Myocyte (in vitro differentiated cells): Measurements from ENCODE around the gene CALCB. TPM values are rescaled to one million over a fixed set of nuclear protein-coding genes. Genes with fewer than 3 reads are reported as not detected.

Source experiments
- DNase-seq: peaks from one replicate; pipeline ENCODE4 v3.0.0-alpha.2; 2012; ENCODE audit warnings: low read depth
- total RNA-seq: library from RNA; depleted of rRNA; stranded (reverse); fragments of >200 nt; gene quantifications from 2 replicates; pipeline ENCODE4 v1.2.3, GENCODE V29; 2014

The CALCB gene
- total RNA-seq, 1 donor from 2014 or later, result not detected

- peak; percentile 75 for DNase-seq
Observed at GRCh38 chr11:15074206-15075161, 1.1 kb downstream of the CALCB start.

GRCh38 chr11:15075162-15075526, 1.8 kb downstream of the CALCB start:
- no peak for DNase-seq

DNA sequence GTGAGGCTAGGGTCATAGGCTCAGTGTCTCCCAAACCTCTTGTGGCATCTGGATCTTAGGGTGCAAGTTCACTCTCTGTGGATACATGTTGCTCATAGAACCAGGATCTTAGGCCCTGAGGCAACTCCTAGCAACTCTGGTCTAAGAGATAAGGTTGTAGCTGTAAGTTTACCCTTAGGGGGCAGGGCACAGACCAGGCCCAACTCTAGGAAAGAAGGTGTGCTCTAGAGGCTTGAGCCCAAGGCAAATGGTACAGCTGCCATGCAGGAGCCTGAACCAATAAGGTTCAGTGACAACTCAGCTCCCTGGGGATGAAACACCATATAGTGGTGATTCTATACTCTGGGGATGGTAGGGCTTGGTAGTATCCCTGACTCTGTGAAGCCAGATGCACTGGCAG, 17.8 kb downstream of the CALCB start:
- DNase-seq, result no peak

- DNase-seq, result no peak
Observed at GRCh38 chr11:15091625-15092024, 18.2 kb downstream of the CALCB start.

DNA sequence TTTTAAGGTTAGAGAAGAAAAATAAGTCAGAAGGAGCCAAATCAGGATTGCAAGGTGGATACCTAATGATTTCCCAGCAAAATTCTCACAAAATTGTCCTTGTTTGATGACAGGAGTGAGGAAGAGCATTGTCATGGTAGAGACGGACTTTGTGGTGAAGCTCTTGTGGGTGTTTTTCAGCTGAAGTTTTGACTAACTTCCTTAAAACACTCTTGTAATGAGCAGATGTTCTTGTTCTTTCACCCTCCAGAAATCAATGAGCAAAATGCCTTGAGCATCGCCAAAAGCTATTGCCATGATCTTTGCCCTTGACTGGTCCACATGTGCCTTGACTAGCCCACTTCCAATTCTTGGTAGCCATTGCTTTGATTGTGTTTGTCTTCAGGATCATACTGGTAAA, 20.0 kb downstream of the CALCB start:
- DNase-seq, result no peak

DNA sequence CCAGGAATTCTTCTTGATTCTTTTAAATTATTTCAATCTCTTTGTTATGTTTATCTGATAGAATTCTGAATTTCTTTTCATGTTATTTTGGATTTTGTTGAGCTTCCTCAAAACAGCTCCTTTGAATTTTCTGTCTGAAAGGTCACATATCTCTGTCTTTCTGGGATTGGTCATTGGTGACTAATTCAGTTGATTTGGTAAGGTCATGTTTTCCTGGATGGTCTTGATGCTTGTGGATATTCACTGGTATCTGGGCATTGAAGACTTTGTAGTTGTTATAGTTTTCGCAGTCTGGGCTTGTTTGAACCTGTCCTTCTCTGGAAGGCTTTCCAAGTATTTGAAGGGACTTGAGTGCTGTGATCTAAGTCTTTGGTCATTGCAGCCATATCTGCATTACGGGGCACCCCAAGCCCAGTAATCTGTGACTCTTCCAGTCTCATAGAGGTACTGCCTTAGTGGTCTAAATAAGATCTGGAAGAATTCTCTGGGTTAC, 22.4 kb downstream of the CALCB start:
- no peak for DNase-seq

- peak; percentile 34 for DNase-seq
Observed at GRCh38 chr11:15097411-15097810, 24.0 kb downstream of the CALCB start.

- no peak for DNase-seq
Observed at GRCh38 chr11:15099267-15099666, 25.9 kb downstream of the CALCB start.

- DNase-seq, result peak; percentile 76
Observed at GRCh38 chr11:15101072-15101709, 27.8 kb downstream of the CALCB start.

GRCh38 chr11:15104166-15104565, 30.8 kb downstream of the CALCB start:
- DNase-seq, result no peak

- no peak for DNase-seq
Observed at GRCh38 chr11:15106201-15106965, 33.0 kb downstream of the CALCB start.

DNA sequence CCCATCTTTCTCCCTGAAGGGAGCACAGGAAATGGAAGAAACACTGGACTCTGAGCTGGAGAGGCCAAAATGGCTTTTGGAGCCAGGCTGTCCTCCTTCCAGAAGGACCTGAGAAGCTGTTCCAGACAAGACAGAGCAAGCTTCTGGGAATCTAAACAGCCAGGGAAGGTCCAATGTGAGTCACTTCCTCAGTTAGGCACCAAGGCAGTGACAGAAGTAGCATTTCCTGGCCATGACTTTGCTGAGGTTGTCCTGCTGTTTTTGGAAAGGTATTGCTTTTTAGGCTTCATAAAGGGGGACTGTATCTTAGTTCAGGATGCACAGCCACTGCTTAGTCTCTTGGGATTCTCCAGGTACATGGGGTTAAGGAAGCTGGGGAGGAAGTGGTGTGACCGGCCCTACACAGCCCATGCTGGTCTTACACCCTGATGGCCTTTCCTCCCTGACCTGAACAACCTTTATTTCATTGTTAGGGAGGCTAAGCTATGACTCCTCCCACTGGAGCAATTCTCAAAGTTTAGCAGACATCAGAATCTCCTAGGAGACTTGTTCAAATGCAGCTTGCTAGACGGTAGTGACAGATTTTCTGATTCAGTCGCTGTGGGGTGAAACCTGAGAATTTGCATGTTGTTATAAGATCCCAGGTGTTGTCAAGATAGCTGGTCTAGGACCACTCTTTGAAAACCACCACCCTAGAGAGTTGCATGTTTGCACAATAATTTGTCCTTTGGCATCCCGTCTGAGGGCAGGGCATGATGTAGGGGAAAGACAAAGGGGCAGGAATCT, 34.5 kb downstream of the CALCB start:
- DNase-seq, result no peak

DNA sequence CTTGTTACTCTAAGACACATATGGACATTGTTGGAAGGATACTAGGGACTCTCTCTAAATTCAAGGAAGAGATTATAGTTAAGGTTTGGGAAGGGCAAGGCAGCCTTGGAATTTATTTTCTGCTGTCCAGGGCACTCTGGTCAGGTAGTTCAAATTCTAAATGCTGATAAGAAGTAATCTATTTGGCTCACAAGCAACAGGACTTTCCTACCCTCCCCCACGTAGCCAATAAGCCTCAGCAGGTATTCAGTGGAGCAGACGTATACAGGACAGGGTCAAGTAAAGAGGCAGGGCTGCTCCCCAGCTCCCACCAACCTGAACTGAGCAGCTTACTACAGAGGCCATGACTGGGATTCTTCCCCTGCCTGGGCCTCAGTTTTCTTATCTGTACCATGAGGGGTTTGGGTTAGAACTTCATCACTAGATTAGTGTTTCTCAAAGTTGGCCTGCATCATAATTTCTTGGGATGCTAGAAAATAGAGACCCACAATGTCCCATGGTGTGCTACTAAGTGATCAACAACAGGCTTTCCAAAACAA, 35.3 kb downstream of the CALCB start:
- no peak for DNase-seq

- no peak for DNase-seq
Observed at GRCh38 chr11:15109602-15110001, 36.2 kb downstream of the CALCB start.

DNA sequence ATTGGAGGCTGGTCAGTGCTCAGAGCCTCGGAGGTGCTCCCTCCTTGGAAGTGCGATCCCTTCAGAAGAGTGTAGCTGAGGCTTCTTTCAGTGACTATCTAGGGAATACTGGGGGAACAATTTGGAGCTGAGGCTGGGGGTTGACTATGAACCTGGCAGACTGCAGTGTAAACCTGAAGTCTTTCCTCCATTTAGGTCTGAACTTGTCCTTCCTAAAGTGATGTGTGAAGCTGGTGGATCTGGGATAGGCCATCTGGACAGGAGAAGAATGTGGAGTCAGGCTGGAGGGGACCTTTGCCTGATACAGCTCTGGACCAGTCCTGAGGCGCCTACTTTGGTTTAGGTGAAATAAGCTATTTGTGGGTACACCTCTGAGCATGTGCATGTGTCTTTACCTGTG, 37.8 kb downstream of the CALCB start:
- DNase-seq, result no peak

GRCh38 chr11:15112131-15112541, 38.7 kb downstream of the CALCB start:
- DNase-seq, result no peak

DNA sequence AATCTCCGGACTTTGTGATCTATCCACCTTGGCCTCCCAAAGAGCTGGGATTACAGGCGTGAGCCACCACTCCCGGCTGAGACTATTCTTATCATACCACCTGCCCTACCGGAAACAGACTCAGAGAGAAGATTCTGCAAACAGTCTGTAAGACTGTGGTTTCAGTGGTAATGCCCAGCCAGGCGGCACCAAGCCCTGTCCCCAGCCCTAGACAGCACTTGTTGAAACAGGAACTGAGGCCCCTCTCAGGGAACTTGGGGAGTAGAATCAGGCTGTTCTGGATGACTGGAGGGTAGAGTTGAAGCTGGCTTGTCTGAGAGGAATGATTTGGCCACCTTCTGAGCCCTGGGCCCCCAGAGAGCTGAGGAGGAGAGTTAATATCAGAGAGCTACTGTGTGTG, 40.0 kb downstream of the CALCB start:
- DNase-seq, result peak; percentile 70

DNA sequence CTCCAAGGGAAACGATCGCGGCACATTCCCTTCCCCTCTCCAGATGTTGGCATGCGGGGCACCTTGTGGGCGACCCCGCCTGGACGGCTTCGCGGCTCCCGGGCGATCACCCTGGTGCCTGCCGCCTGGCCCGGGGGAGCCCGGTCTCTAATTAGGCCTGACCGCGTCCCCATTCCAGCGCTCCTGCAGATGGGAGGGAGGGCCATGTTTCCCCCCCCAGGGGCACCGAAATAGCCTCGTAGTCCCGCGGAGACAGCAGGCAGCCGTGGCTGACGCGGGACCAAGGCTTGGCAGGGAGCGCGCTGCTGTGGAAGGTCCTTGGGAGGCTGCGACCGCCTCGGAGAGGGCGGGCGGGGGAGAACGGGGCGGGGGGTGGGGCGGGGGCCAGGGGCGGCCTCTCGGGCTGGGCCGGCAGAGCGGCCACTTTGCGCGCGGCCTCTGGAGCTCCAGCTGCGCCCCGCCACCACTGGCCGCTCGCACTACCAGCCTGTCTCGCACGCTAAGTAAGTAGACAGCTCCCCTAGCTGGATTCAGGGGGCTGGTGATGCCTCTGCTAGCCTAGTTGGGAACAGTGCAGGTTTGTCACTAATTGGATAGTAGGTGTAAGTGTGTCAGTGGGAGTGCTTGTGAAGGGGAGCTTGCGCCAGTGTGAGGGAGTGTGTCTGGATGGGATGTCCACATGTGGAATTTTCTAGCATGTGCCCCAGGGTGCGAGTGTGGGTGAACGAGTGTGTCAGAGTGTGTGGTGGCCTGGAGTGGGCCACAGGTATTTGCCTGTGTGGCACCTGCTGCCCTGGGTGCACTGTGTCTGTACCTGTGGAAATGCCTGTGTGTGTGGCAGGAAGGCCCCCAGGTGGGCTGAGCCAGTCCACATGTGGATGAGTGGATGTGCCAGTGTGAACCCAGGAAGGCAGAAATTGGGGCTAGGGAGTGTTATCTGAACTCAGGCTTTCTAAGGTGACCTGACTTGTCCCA, 41.4 kb downstream of the CALCB start, which contains the start of gene INSC:
Gene INSC, plus strand, starts transcription at position 423 of the 975 bp plus-strand sequence. CDS start 34,252 bp downstream, outside the sequence.
- peak; percentile 32 for DNase-seq

- no peak for DNase-seq
Observed at GRCh38 chr11:15115686-15116085, 42.3 kb downstream of the CALCB start.
